Activated CD4-positive, alpha-beta T cell treated with anti-CD3 and anti-CD28 coated beads, Interleukin-2, amount 10 ng/mL, durations not matched to agents 24 days and 14 days (primary cell): ENCODE measurements around the gene VAV3. TPM values are rescaled to one million over a fixed set of nuclear protein-coding genes. Genes with fewer than 3 reads are reported as not detected.
"Not testable (repeated sequence)": the region's sequence is repeated elsewhere in the genome, so short reads cannot be mapped to it uniquely, and the experiment has no call there.

Source experiments
- DNase-seq: peaks from one replicate; pipeline ENCODE4 v3.0.0; 2022
- H3K27ac Mint-ChIP-seq: one replicate; pipeline ENCODE4 v1.8.0; 2022; ENCODE audit warnings: mild to moderate bottlenecking, mixed read lengths
- H3K27me3 Mint-ChIP-seq: one replicate; pipeline ENCODE4 v1.8.0; 2022; ENCODE audit warnings: mixed read lengths
- H3K36me3 Mint-ChIP-seq: one replicate; pipeline ENCODE4 v1.8.0; 2022; ENCODE audit warnings: low read depth, mild to moderate bottlenecking, mixed read lengths
- H3K4me1 Mint-ChIP-seq: one replicate; pipeline ENCODE4 v1.8.0; 2021; ENCODE audit warnings: mixed read lengths
- H3K4me3 Mint-ChIP-seq: one replicate; pipeline ENCODE4 v1.8.0; 2022; ENCODE audit warnings: mild to moderate bottlenecking, moderate library complexity, mixed read lengths
- H3K9me3 Mint-ChIP-seq: one replicate; pipeline ENCODE4 v1.8.0; 2021; ENCODE audit warnings: mixed read lengths
- intact Hi-C: fragments of 100-400 bp; cut with micrococcal nuclease; formaldehyde crosslinking; loops from one replicate; pipeline ENCODE4 v1.15.1; 2023
- total RNA-seq: library from RNA; stranded (reverse); gene quantifications from 2 replicates; pipeline ENCODE4 v1.2.3, GENCODE V29; 2022

Gene VAV3
- total RNA-seq, 1 donor from 2014 or later, result 5.5 TPM

- Mint-ChIP-seq H3K9me3 (no peaks in the 10 kb centered on the region), H3K27me3 (no peaks in the 10 kb centered on the region), H3K27ac (no peak overlapping the region), H3K4me1 (no peaks in the 10 kb centered on the region), H3K36me3 (no peaks in the 10 kb centered on the region), H3K4me3 (no peak overlapping the region)
- no peak for DNase-seq
- intact Hi-C loops, result no loop called here
Observed at GRCh38 chr1:107766533-107766932, 198.4 kb downstream of the VAV3 start.

- Mint-ChIP-seq H3K27ac (no peak overlapping the region), H3K4me3 (no peak overlapping the region), H3K4me1 (no peaks in the 10 kb centered on the region), H3K27me3 (no peaks in the 10 kb centered on the region), H3K36me3 (no peaks in the 10 kb centered on the region), H3K9me3 (no peaks in the 10 kb centered on the region)
- intact Hi-C loops, result no loop called here
- DNase-seq, result no peak
Observed at GRCh38 chr1:107762751-107763390, 202.1 kb downstream of the VAV3 start.

GRCh38 chr1:107760065-107760464, 204.9 kb downstream of the VAV3 start:
- Mint-ChIP-seq H3K27ac (no peak overlapping the region), H3K36me3 (no peaks in the 10 kb centered on the region), H3K27me3 (no peaks in the 10 kb centered on the region), H3K9me3 (no peaks in the 10 kb centered on the region), H3K4me3 (no peak overlapping the region), H3K4me1 (no peaks in the 10 kb centered on the region)
- DNase-seq, result no peak
- intact Hi-C loops, result no loop called here

GRCh38 chr1:107750364-107750959, 214.5 kb downstream of the VAV3 start:
- no peaks in the 10 kb centered on the region for H3K27me3 Mint-ChIP-seq
- no peaks in the 10 kb centered on the region for H3K36me3 Mint-ChIP-seq
- intact Hi-C loops, result loop anchor here (1.0 kb wide), 1 partner anchor 321 kb away; no protein-coding TSS in a partner anchor
- H3K9me3 Mint-ChIP-seq, result no peaks in the 10 kb centered on the region
- no peak overlapping the region for H3K27ac Mint-ChIP-seq
- H3K4me3 Mint-ChIP-seq, result no peak overlapping the region
- peak; percentile 71 for DNase-seq
- H3K4me1 Mint-ChIP-seq, result no peaks in the 10 kb centered on the region

GRCh38 chr1:107748531-107748930, 216.4 kb downstream of the VAV3 start:
- Mint-ChIP-seq H3K36me3 (no peaks in the 10 kb centered on the region), H3K27ac (no peak overlapping the region), H3K4me3 (no peak overlapping the region), H3K4me1 (no peaks in the 10 kb centered on the region), H3K27me3 (no peaks in the 10 kb centered on the region), H3K9me3 (no peaks in the 10 kb centered on the region)
- DNase-seq, result no peak
- intact Hi-C loops, result no loop called here

GRCh38 chr1:107741242-107741641, 223.7 kb downstream of the VAV3 start:
- H3K36me3 Mint-ChIP-seq, result no peaks in the 10 kb centered on the region
- H3K27me3 Mint-ChIP-seq, result no peaks in the 10 kb centered on the region
- H3K27ac Mint-ChIP-seq, result no peak overlapping the region
- H3K4me3 Mint-ChIP-seq, result no peak overlapping the region
- H3K9me3 Mint-ChIP-seq, result no peaks in the 10 kb centered on the region
- no peaks in the 10 kb centered on the region for H3K4me1 Mint-ChIP-seq
- intact Hi-C loops, result no loop called here
- DNase-seq, result no peak

GRCh38 chr1:107740579-107740978, 224.4 kb downstream of the VAV3 start:
- intact Hi-C loops, result no loop called here
- no peak for DNase-seq
- H3K27ac Mint-ChIP-seq, result no peak overlapping the region
- H3K9me3 Mint-ChIP-seq, result no peaks in the 10 kb centered on the region
- no peaks in the 10 kb centered on the region for H3K27me3 Mint-ChIP-seq
- no peak overlapping the region for H3K4me3 Mint-ChIP-seq
- H3K4me1 Mint-ChIP-seq, result no peaks in the 10 kb centered on the region
- H3K36me3 Mint-ChIP-seq, result no peaks in the 10 kb centered on the region

GRCh38 chr1:107739651-107740050, 225.3 kb downstream of the VAV3 start:
- H3K9me3 Mint-ChIP-seq, result peaks cover 6% of the 10 kb centered on the region
- intact Hi-C loops, result no loop called here
- no peaks in the 10 kb centered on the region for H3K4me1 Mint-ChIP-seq

GRCh38 chr1:107739201-107739600, 225.8 kb downstream of the VAV3 start:
- no peak overlapping the region for H3K27ac Mint-ChIP-seq
- no peak overlapping the region for H3K4me3 Mint-ChIP-seq
- peaks cover 6% of the 10 kb centered on the region for H3K9me3 Mint-ChIP-seq
- H3K27me3 Mint-ChIP-seq, result no peaks in the 10 kb centered on the region
- no peak for DNase-seq
- intact Hi-C loops, result no loop called here
- H3K4me1 Mint-ChIP-seq, result no peaks in the 10 kb centered on the region
- H3K36me3 Mint-ChIP-seq, result no peaks in the 10 kb centered on the region

More at GRCh38 chr1:107739651-107740050, 225.3 kb downstream of the VAV3 start:
- Mint-ChIP-seq H3K27ac (no peak overlapping the region), H3K4me3 (no peak overlapping the region), H3K36me3 (no peaks in the 10 kb centered on the region), H3K27me3 (no peaks in the 10 kb centered on the region)
- DNase-seq, result no peak

GRCh38 chr1:107733401-107733800, 231.6 kb downstream of the VAV3 start:
- H3K4me3 Mint-ChIP-seq, H3K9me3 Mint-ChIP-seq, intact Hi-C loops, H3K27me3 Mint-ChIP-seq, H3K4me1 Mint-ChIP-seq, H3K27ac Mint-ChIP-seq, H3K36me3 Mint-ChIP-seq, DNase-seq: not testable (repeated sequence)

GRCh38 chr1:107727866-107728265, 237.1 kb downstream of the VAV3 start:
- intact Hi-C loops, result no loop called here
- H3K4me1 Mint-ChIP-seq, result no peaks in the 10 kb centered on the region
- no peaks in the 10 kb centered on the region for H3K36me3 Mint-ChIP-seq
- no peaks in the 10 kb centered on the region for H3K27me3 Mint-ChIP-seq
- DNase-seq, result no peak
- no peak overlapping the region for H3K4me3 Mint-ChIP-seq
- H3K27ac Mint-ChIP-seq, result no peak overlapping the region
- no peaks in the 10 kb centered on the region for H3K9me3 Mint-ChIP-seq

- no peaks in the 10 kb centered on the region for H3K27me3 Mint-ChIP-seq
- no peaks in the 10 kb centered on the region for H3K36me3 Mint-ChIP-seq
- H3K27ac Mint-ChIP-seq, result no peak overlapping the region
- no peaks in the 10 kb centered on the region for H3K9me3 Mint-ChIP-seq
- H3K4me1 Mint-ChIP-seq, result no peaks in the 10 kb centered on the region
- DNase-seq, result no peak
- H3K4me3 Mint-ChIP-seq, result no peak overlapping the region
- intact Hi-C loops, result no loop called here
Observed at GRCh38 chr1:107726860-107727259, 238.1 kb downstream of the VAV3 start.

GRCh38 chr1:107724648-107725047, 240.3 kb downstream of the VAV3 start:
- no peaks in the 10 kb centered on the region for H3K9me3 Mint-ChIP-seq
- no peaks in the 10 kb centered on the region for H3K36me3 Mint-ChIP-seq
- DNase-seq, result no peak
- H3K27ac Mint-ChIP-seq, result no peak overlapping the region
- no peak overlapping the region for H3K4me3 Mint-ChIP-seq
- no peaks in the 10 kb centered on the region for H3K27me3 Mint-ChIP-seq
- intact Hi-C loops, result no loop called here
- H3K4me1 Mint-ChIP-seq, result no peaks in the 10 kb centered on the region

GRCh38 chr1:107720210-107720609, 244.8 kb downstream of the VAV3 start:
- intact Hi-C loops, H3K27ac Mint-ChIP-seq: not testable (repeated sequence)

GRCh38 chr1:107710005-107710404, 255.0 kb downstream of the VAV3 start:
- Mint-ChIP-seq H3K27ac (no peak overlapping the region), H3K4me3 (no peak overlapping the region), H3K36me3 (no peaks in the 10 kb centered on the region), H3K27me3 (no peaks in the 10 kb centered on the region), H3K4me1 (no peaks in the 10 kb centered on the region), H3K9me3 (no peaks in the 10 kb centered on the region)
- intact Hi-C loops, result no loop called here
- DNase-seq, result no peak

More at GRCh38 chr1:107720210-107720609, 244.8 kb downstream of the VAV3 start:
- not testable (repeated sequence) for H3K9me3 Mint-ChIP-seq, H3K36me3 Mint-ChIP-seq, H3K4me3 Mint-ChIP-seq, DNase-seq, H3K27me3 Mint-ChIP-seq, H3K4me1 Mint-ChIP-seq
